NCI-H2029 treated with DMSO at 0.1 percent for 48 hours (cell line): ENCODE results near the gene STRC.
"Not testable (repeated sequence)": the region's sequence is repeated elsewhere in the genome, so short reads cannot be mapped to it uniquely, and the experiment has no call there.

Experiments
- DNase-seq: peaks from one replicate; lab custom pipeline; 2025; lab: John Stamatoyannopoulos, UW

STRC gene

DNA sequence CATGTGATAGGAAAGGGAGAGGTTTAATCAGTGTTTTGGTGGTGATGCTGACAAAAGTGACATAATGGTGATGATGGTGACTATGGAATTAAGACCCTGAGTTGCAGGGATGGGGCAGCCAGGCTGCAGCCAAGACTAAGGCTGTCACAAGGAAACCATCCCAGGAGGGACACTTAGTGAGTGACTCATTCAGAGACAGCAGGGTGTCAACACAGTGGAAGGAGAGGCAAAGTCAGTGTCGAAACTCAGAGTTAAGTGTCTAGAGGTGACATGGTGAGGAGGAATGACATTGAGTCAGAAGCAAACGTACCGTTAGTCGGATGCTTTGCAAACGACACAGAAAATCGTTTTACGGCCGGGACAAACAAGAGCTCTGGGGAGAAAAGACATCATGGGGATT is 54.8 kb downstream of the STRC start:
- DNase-seq: not testable (repeated sequence)

DNA sequence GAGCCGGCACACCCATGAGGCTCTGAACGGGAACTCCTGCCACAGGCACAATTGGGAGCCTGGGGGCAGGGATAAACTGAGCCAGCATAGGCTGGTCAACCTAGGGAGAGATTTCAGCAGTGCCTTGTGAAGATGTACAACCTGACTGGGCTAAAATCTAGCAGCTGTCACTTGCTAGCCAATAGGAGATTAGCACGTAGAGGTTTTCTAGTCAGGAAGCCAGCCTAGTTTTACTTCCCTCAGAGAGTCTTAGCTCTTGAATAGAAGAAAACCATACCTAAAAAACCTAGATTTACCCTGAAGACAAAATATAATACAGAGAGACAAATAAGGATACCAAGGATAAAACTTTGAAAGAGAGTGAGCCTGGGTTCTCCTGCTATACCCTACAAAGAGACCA is 55.8 kb downstream of the STRC start:
- not testable (repeated sequence) for DNase-seq

DNA sequence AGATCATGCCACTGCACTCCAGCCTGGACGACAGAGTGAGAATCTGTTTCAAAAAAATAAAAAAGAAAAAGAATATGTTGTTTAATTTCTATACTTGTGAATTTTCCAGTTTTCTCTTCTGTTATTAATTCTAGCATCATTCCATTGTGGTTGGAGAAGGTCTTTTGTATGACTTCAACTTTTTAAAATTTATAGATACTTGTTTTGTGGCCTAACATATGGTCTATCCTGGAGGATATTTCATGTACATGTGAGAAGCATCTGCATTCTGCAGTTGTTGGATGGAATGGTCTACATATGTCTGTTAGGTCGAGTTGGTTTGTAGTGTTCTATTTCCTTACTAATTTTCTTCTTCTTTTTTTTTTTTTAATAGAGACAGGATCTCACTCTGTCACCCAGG is 65.6 kb downstream of the STRC start:
- DNase-seq: no peak

DNA sequence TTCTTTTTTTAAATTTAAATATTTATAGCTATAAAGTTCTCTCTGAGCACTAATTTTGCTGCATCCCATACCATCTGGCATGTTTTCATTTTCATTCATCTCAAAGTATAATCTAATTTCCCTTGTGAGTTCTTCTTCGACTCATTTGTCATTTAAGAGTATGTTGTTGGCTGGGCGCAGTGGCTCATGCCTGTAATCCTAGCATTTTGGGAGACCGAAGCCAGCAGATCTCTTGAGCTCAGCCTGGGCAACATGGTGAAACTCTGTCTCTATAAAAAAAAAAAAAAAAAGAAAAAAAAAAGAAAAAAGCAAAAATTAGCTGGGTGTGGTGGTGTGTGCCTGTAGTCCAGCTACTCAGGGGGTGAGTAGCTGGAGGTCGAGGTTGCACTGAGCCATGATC is 66.3 kb downstream of the STRC start:
- DNase-seq: no peak

DNA sequence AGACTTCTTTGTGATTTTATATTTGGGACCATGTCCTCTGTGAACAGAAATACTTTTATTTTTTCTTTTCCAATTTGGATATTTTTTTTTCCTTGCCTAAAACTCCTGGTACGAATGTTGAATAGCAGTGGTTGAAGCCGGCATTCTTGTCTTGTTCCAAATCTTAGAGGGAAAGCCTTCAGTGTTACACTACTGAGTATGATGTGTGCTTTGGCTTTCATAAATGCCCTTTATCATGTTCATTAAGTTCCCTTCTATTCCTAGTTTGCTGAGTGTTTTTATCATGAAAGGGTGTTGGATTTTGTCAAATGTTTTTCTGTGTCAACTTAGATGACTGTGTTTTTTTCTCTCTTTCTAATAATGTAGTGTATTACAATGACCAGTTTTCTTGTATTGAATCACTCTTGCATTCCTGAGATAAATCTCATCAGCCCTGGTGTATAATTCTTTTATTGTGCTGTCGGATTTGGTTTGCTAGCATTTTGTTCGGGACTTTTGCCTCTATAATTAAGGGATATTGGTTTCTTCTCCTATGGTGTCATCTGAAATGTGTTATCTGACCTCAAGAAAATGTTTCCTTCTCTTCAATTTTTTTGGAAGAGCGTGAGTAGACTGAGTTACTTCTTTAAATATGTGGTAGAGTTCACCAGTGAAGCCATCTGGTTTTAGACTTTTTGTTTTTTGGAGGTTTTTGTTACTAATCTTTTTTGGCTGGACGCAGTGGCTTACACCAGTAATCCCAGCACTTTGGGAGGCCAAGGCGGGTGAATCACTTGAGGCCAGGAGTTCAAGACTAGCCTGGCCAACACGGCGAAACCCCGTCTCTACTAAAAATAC is 67.9 kb downstream of the STRC start:
- no peak for DNase-seq
